H1 (cell line): ENCODE results near the gene TMEM63C. TPM values are rescaled to one million over a fixed set of nuclear protein-coding genes. Genes with fewer than 3 reads are reported as not detected.

Experiments
- CTCF ChIA-PET: fragments of 300-600 bp; sonication (Branson Sonifier 250); formaldehyde crosslinking; loops from one replicate; lab custom pipeline; 2021; ENCODE audit not compliant: partially characterized antibody; lab: Charles Lee
- POLR2A ChIA-PET: fragments of 300-600 bp; sonication (Branson Sonifier 250); formaldehyde crosslinking; loops from one replicate; lab custom pipeline; 2021; ENCODE audit warnings: inconsistent platforms; ENCODE audit not compliant: partially characterized antibody; lab: Charles Lee
- DNase-seq, 2 experiments: peaks; one replicate each; pipeline versions ENCODE4 v3.0.0 to v3.0.0-alpha.2; 2010 to 2022; ENCODE audit warnings: low spot score in 2 of 2, low read depth in 1 of 2, mixed read lengths in 1 of 2
- FAIRE-seq: peaks from 2 replicates; lab custom pipeline; 2011; peaks lifted over from hg19 to GRCh38; lab: Jason Lieb, UNC
- H2AFZ ChIP-seq: 2 replicates; pipeline ENCODE4 v1.8.1; 2012; ENCODE audit warnings: low read length, inconsistent platforms
- H2AK5ac ChIP-seq: 2 replicates; pipeline ENCODE4 v1.6.1; 2013; ENCODE audit warnings: low read depth, low read length
- H2BK120ac ChIP-seq: replicated peaks from 2 replicates; pipeline ENCODE3; 2013; ENCODE audit warnings: low read depth, low read length, inconsistent platforms
- H2BK12ac ChIP-seq: 2 replicates; pipeline ENCODE4 v1.6.1; 2013; ENCODE audit warnings: low read depth, low read length
- H2BK15ac ChIP-seq: 2 replicates; pipeline ENCODE4 v1.6.1; 2013; ENCODE audit warnings: low read length
- H2BK20ac ChIP-seq: 2 replicates; pipeline ENCODE4 v1.6.1; 2013; ENCODE audit warnings: low read length
- H2BK5ac ChIP-seq: 2 replicates; pipeline ENCODE4 v1.6.1; 2013; ENCODE audit warnings: low read depth, low read length
- H3K14ac ChIP-seq: 2 replicates; pipeline ENCODE4 v1.6.1; 2013; ENCODE audit warnings: inconsistent platforms; ENCODE audit not compliant: insufficient read length
- H3K18ac ChIP-seq: 2 replicates; pipeline ENCODE4 v1.6.1; 2013; ENCODE audit warnings: low read length; ENCODE audit errors: extremely low read depth
- H3K23ac ChIP-seq: 2 replicates; pipeline ENCODE4 v1.6.1; 2013; ENCODE audit warnings: inconsistent platforms; ENCODE audit not compliant: insufficient read length
- H3K23me2 ChIP-seq: 2 replicates; pipeline ENCODE4 v1.6.1; 2013; ENCODE audit warnings: low read depth, low read length
- H3K27ac ChIP-seq: 2 replicates; pipeline ENCODE4 v1.6.1; 2011; ENCODE audit warnings: low read depth, low read length, inconsistent platforms
- H3K27me3 ChIP-seq, 4 experiments: replicated peaks in 1 of 4; 1 replicate in 1 of 4; 2 replicates in 3 of 4; pipeline versions ENCODE4 v1.6.1 to v1.8.1; 2011 to 2013; ENCODE audit warnings: low read length in 3 of 4, mild to moderate bottlenecking in 3 of 4, inconsistent platforms in 2 of 4, mixed read lengths in 2 of 4, moderate library complexity in 1 of 4; ENCODE audit not compliant: control insufficient read depth in 3 of 4, insufficient read depth in 3 of 4; ENCODE audit errors: extremely low read depth in 1 of 4
- H3K36me3 ChIP-seq, 4 experiments: 2 replicates each; pipeline versions ENCODE4 v1.6.1 to v1.8.1; 2011 to 2013; ENCODE audit warnings: mild to moderate bottlenecking in 4 of 4, low read length in 3 of 4, moderate library complexity in 2 of 4, control low read depth in 1 of 4, inconsistent platforms in 1 of 4; ENCODE audit not compliant: insufficient read depth in 4 of 4, control insufficient read depth in 2 of 4
- H3K4ac ChIP-seq: replicated peaks from 2 replicates; pipeline ENCODE3; 2013; ENCODE audit warnings: low read length, low read depth, mixed read lengths, inconsistent platforms; ENCODE audit not compliant: insufficient read length
- H3K4me1 ChIP-seq, 4 experiments: replicated peaks in 1 of 4; 1 replicate in 1 of 4; 2 replicates in 3 of 4; pipeline versions ENCODE4 v1.6.1 to v1.8.1; 2011 to 2013; ENCODE audit warnings: low read length in 3 of 4, inconsistent platforms in 2 of 4, mixed read lengths in 1 of 4; ENCODE audit not compliant: insufficient read depth in 4 of 4, control insufficient read depth in 3 of 4
- H3K4me2 ChIP-seq, 2 experiments: 2 replicates each; pipeline versions ENCODE4 v1.6.1 to v1.8.1; 2011 to 2013; ENCODE audit warnings: low read depth in 2 of 2, low read length in 2 of 2, control low read depth in 1 of 2, inconsistent platforms in 1 of 2, mild to moderate bottlenecking in 1 of 2; ENCODE audit not compliant: insufficient read depth in 1 of 2
- H3K4me3 ChIP-seq, 4 experiments: fragments of 200-600, 300-600 bp in 1 of 4; sonication (generic), shearing (Covaris generic), sonication (Bioruptor Twin) in 1 of 4; 2 replicates each; pipeline versions ENCODE4 v1.5.1 to v1.8.1; 2011 to 2016; ENCODE audit warnings: low read length in 4 of 4, low read depth in 3 of 4, control low read depth in 2 of 4, inconsistent platforms in 2 of 4, mild to moderate bottlenecking in 2 of 4, mixed read lengths in 1 of 4, moderate library complexity in 1 of 4; ENCODE audit not compliant: insufficient read depth in 2 of 4; ENCODE audit errors: extremely low read depth in 1 of 4
- H3K56ac ChIP-seq: replicated peaks from 2 replicates; pipeline ENCODE3; 2013; ENCODE audit warnings: low read depth, mild to moderate bottlenecking, mixed read lengths, low read length, inconsistent platforms; ENCODE audit not compliant: insufficient read length
- H3K79me1 ChIP-seq: 2 replicates; pipeline ENCODE4 v1.6.1; 2013; ENCODE audit warnings: low read depth, low read length, control low read depth
- H3K79me2 ChIP-seq, 2 experiments: 2 replicates each; pipeline versions ENCODE4 v1.6.1 to v1.8.1; 2012 to 2013; ENCODE audit warnings: low read length in 2 of 2, mild to moderate bottlenecking in 2 of 2, inconsistent platforms in 1 of 2; ENCODE audit not compliant: insufficient read depth in 2 of 2, control insufficient read depth in 1 of 2
- H3K9ac ChIP-seq, 4 experiments: replicated peaks in 1 of 4; 1 replicate in 1 of 4; 2 replicates in 3 of 4; pipeline versions ENCODE4 v1.6.1 to v1.8.1; 2011 to 2013; ENCODE audit warnings: low read depth in 3 of 4, low read length in 3 of 4, control low read depth in 2 of 4, mild to moderate bottlenecking in 2 of 4, moderate library complexity in 2 of 4, inconsistent platforms in 1 of 4; ENCODE audit errors: extremely low read depth in 1 of 4
- H3K9me3 ChIP-seq, 2 experiments: 2 replicates each; pipeline versions ENCODE4 v1.6.1 to v1.8.1; 2012 to 2013; ENCODE audit warnings: mild to moderate bottlenecking in 2 of 2, moderate library complexity in 2 of 2, control low read depth in 1 of 2, inconsistent platforms in 1 of 2, low read depth in 1 of 2, low read length in 1 of 2, mixed read lengths in 1 of 2; ENCODE audit not compliant: insufficient read depth in 2 of 2
- H4K20me1 ChIP-seq, 2 experiments: replicated peaks in 1 of 2; 2 replicates each; pipeline versions ENCODE3 to v1.8.1; 2011 to 2013; ENCODE audit warnings: inconsistent platforms in 2 of 2, low read length in 2 of 2, mild to moderate bottlenecking in 1 of 2; ENCODE audit not compliant: insufficient read depth in 2 of 2, control insufficient read depth in 1 of 2
- H4K5ac ChIP-seq: 2 replicates; pipeline ENCODE4 v1.6.1; 2013; ENCODE audit warnings: low read length, low read depth, mixed read lengths, inconsistent platforms; ENCODE audit not compliant: insufficient read length
- H4K8ac ChIP-seq: 2 replicates; pipeline ENCODE4 v1.8.0; 2013; ENCODE audit warnings: mild to moderate bottlenecking, moderate library complexity, low read length, inconsistent platforms; ENCODE audit not compliant: insufficient read depth; ENCODE audit errors: extremely low read depth
- H4K91ac ChIP-seq: replicated peaks from 2 replicates; pipeline ENCODE3; 2013; ENCODE audit warnings: low read length, mixed read lengths, inconsistent platforms; ENCODE audit not compliant: insufficient read length
- BACH1 ChIP-seq: IDR thresholded peaks from 2 replicates; pipeline ENCODE4 v1.6.1; 2012; ENCODE audit warnings: low read length, improper control_type of control experiment
- EZH2 ChIP-seq: fragments of 200-600 bp; sonication (generic); IDR thresholded peaks from 2 replicates; pipeline ENCODE4 v1.7.1; 2012; ENCODE audit warnings: low read depth, mild to moderate bottlenecking, moderate library complexity, low read length, inconsistent platforms; ENCODE audit not compliant: severe bottlenecking
- JUN ChIP-seq: IDR thresholded peaks from 2 replicates; pipeline ENCODE4 v1.6.1; 2011; ENCODE audit warnings: low read depth, mild to moderate bottlenecking, improper control_type of control experiment, low read length
- MAX ChIP-seq: IDR thresholded peaks from 2 replicates; pipeline ENCODE4 v1.6.1; 2012; ENCODE audit warnings: inconsistent platforms
- POLR2AphosphoS5 ChIP-seq: IDR thresholded peaks from 2 replicates; pipeline ENCODE4 v1.6.1; 2011; ENCODE audit warnings: low read depth, low read length
- RBBP5 ChIP-seq: IDR thresholded peaks from 2 replicates; pipeline ENCODE4 v1.7.1; 2012; ENCODE audit warnings: low read depth, mild to moderate bottlenecking, inconsistent platforms, low read length, moderate library complexity, borderline replicate concordance
- SAP30 ChIP-seq: fragments of 300-600 bp; sonication (generic); IDR thresholded peaks from 2 replicates; pipeline ENCODE4 v1.7.1; 2012; ENCODE audit warnings: low read length, moderate library complexity, mild to moderate bottlenecking, inconsistent platforms; ENCODE audit not compliant: insufficient read depth, insufficient replicate concordance
- SP1 ChIP-seq: IDR thresholded peaks from 2 replicates; pipeline ENCODE4 v1.6.1; 2011; ENCODE audit warnings: low read depth, low read length
- TAF7 ChIP-seq: optimal IDR thresholded peaks from 2 replicates; pipeline ENCODE3; 2011; ENCODE audit warnings: low read depth, mild to moderate bottlenecking, inconsistent platforms, low read length, moderate library complexity, borderline replicate concordance
- TCF12 ChIP-seq: IDR thresholded peaks from 2 replicates; pipeline ENCODE4 v1.6.1; 2011; ENCODE audit warnings: low read depth, mild to moderate bottlenecking, low read length
- WGBS, 2 experiments: shearing (Covaris generic) in 1 of 2; methylation state at CpG; one replicate each; pipeline versions ENCODE4 v1.1.6 to v1.1.7; 2013 to 2015; ENCODE audit warnings: low lambda C conversion rate in 2 of 2, mixed read lengths in 2 of 2, inconsistent platforms in 1 of 2, low coverage in 1 of 2, missing lambda C conversion rate in 1 of 2; ENCODE audit not compliant: insufficient replicate concordance in 2 of 2, insufficient coverage in 1 of 2, insufficient read length in 1 of 2; ENCODE audit errors: extremely low coverage in 1 of 2, missing lambda C conversion rate in 1 of 2; 5-methylcytosine and 5-hydroxymethylcytosine counted together
- polyA plus RNA-seq, 7 experiments: library from polyadenylated mRNA; depleted of rRNA in 3 of 7; stranded (reverse) in 5 of 7; unstranded in 2 of 7; fragments of >200 nt in 5 of 7; fragments of 200-250 nt in 2 of 7; gene quantifications; 1 replicate in 5 of 7; 2 replicates in 1 of 7; 4 replicates in 1 of 7; pipeline versions ENCODE4 v1.2.1 to v1.2.3, GENCODE V29; 2011 to 2013; ENCODE audit warnings: missing spikeins in 2 of 7, mixed read lengths in 2 of 7
- total RNA-seq: library from RNA; stranded (reverse); fragmentation: NEBNext Ultra II Directional; extraction: Animal tissue kit (Norgen Biotek cat#: 25700); gene quantifications from 2 replicates; pipeline ENCODE4 v1.2.1, GENCODE V29; 2021

TMEM63C gene
- total and polyA plus RNA-seq, 2 of the 8 experiments (the other 6 are each of a cell fraction or from before 2014, with no cell fraction given) = 3.0 to 7.6 TPM

DNA sequence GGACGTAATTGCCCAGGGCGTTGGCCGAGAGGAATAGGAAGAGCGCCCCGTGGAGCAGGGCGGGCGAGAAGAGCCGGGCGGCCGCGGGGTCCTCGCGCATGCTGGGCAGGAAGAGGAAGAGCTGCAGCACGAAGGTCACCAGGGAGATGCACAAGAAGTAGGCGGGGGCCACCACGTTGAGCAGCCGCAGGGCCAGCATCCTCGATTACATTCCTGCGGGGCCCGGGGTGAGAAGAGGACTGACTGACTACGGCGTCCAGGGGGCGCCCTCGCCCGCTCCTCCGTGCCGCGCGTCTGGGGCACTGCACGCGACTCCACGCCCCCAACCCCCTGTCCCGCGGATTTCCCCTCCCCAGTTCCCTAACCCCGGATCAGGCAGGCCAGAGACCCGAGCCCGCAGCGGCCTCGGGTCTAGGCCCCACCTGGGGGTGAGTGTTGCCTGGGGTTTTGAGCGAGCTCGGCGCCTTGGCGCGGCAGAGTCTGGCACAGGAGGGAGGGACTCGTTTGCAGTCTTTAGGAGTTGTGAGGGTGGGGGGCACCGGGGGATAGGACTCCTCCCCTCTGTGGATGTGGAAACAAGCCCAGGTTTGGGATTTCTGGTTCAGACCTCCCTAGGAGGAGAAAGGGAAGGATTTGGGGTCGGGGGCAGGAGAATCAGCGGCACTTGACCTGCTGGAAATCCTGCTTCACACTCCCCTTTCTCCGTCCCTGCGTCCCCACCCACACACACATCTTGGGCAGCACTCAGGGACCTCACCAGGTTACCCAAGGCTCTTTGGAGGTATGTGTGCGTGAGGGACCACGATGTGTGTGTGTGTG is 41.8 kb upstream of the TMEM63C start:
- 12% methylated on average over 36 of the region's 52 CpGs; no CpG with 5 or more reads in 1 of the 2 experiments for WGBS, 2 experiments
- no peak overlapping the region; the same call in 1 of the 2 replicates for H4K8ac ChIP-seq
- H3K9ac ChIP-seq = peak overlapping the region in 1 of 4 experiments; percentile 46; a peak in 1 of 7 replicates
- H2BK12ac ChIP-seq = peak overlapping the region; percentile 81; the same call in 1 of the 2 replicates
- peaks cover 0 to 4% (median 2%) of the 10 kb centered on the region in 4 experiments; a peak in 3 of 7 replicates for H3K27me3 ChIP-seq
- H3K23ac ChIP-seq = peak overlapping the region; percentile 19
- H3K79me2 ChIP-seq = peaks cover 0 to 8% of the 10 kb centered on the region in 2 experiments; a peak in 1 of 4 replicates
- H3K27ac ChIP-seq = no peak overlapping the region
- H3K9me3 ChIP-seq = no peaks in the 10 kb centered on the region
- peaks cover 20% of the 10 kb centered on the region for H3K23me2 ChIP-seq
- H3K14ac ChIP-seq = no peak overlapping the region
- H3K4ac ChIP-seq = peak overlapping the region; percentile 22
- H2BK20ac ChIP-seq = no peak overlapping the region
- peaks cover 3 to 9% of the 10 kb centered on the region in 2 experiments for H4K20me1 ChIP-seq
- H2BK120ac ChIP-seq = peak overlapping the region; percentile 58
- H2AK5ac ChIP-seq = peak overlapping the region; percentile 44; the same call in 1 of the 2 replicates
- 0 out of 2 replicates have a peak overlapping the region, but pooled peaks have one; percentile 61 for H2BK5ac ChIP-seq
- CTCF ChIA-PET = interaction anchor here (0.6 to 52.5 kb wide), 22 partner anchors 12 to 297 kb away, joined by 3 to 1490 read pairs (median 4); partner anchors contain the start of gene CIPC
- 0 out of 2 replicates have a peak overlapping the region, but pooled peaks have one; percentile 14 for H2AFZ ChIP-seq
- H2BK15ac ChIP-seq = peak overlapping the region; percentile 66; the same call in 1 of the 2 replicates
- POLR2A ChIA-PET = interaction anchor here (1.0 to 2.2 kb wide), 3 partner anchors 21 to 49 kb away, joined by 3 to 8 read pairs (median 5); no protein-coding TSS in a partner anchor
- peak overlapping the region; percentile 69 to 79 (median 78) for H3K4me3 ChIP-seq
- DNase-seq (peak in 1 of 2 experiments; percentile 93), FAIRE-seq (no peak)
- no peak overlapping the region for H4K5ac ChIP-seq
- H3K4me2 ChIP-seq = peak overlapping the region; percentile 100
- H3K36me3 ChIP-seq = peaks cover 0 to 22% (median 6%) of the 10 kb centered on the region in 4 experiments; a peak in 5 of 8 replicates
- no peak overlapping the region for H3K56ac ChIP-seq
- 0 out of 2 replicates have a peak, but pooled peaks cover 4% of the 10 kb centered on the region for H3K79me1 ChIP-seq
- peak overlapping the region; percentile 88 for H3K18ac ChIP-seq
- peaks cover 9 to 37% (median 22%) of the 10 kb centered on the region in 4 experiments for H3K4me1 ChIP-seq
- H4K91ac ChIP-seq = peak overlapping the region; percentile 28
- TF ChIP-seq SAP30 = no peak
- no peak; the same call in 1 of the 2 replicates for TF ChIP-seq RBBP5
- no peak for TF ChIP-seq SP1
- TF ChIP-seq JUN = no peak
- peak; percentile 28 for TF ChIP-seq EZH2
- TF ChIP-seq TCF12 = no peak
- peak; percentile 49 for TF ChIP-seq BACH1
- TF ChIP-seq TAF7 = no peak
- no peak for TF ChIP-seq POLR2AphosphoS5
- TF ChIP-seq MAX = peak; percentile 75
